ENCODE data around the gene RNPS1. TPM values are rescaled to one million over a fixed set of nuclear protein-coding genes. Genes with fewer than 3 reads are reported as not detected.
"Not testable (repeated sequence)": the region's sequence is repeated elsewhere in the genome, so short reads cannot be mapped to it uniquely, and the experiment has no call there.

The RNPS1 gene
- total and polyA plus RNA-seq, 7 experiments from 2014 or later: 136 to 293 (median 220) TPM

GRCh38 chr16:2258530-2258929, 9.4 kb downstream of the RNPS1 start:
- intact Hi-C loops (cut with micrococcal nuclease): not testable (repeated sequence)

GRCh38 chr16:2257726-2258125, 10.2 kb downstream of the RNPS1 start:
- Histone ChIP-seq H3K27ac (ENCODE audit: low read depth, low read length) (no peak overlapping the region), H3K27me3 (ENCODE audit: control insufficient read depth in 2 of 2, insufficient read depth in 2 of 2, low read length in 2 of 2) (no peaks in the 10 kb centered on the region), H3K36me3 (ENCODE audit: control insufficient read depth in 2 of 3, insufficient read depth in 3 of 3, low read length in 3 of 3) (peaks cover 31 to 89% (median 33%) of the 10 kb centered on the region in 3 experiments), H3K9me3 (ENCODE audit: control insufficient read depth in 2 of 3, low read length in 3 of 3) (no peaks in the 10 kb centered on the region), H3K4me3 (ENCODE audit: low read length) (no peak overlapping the region), H3K4me1 (ENCODE audit: control insufficient read depth in 2 of 2, insufficient read depth in 2 of 2, low read length in 2 of 2) (no peaks in the 10 kb centered on the region)
- ATAC-seq (no peak), DNase-seq (no peak)
- no peaks in the 10 kb centered on the region for H3K9me3 Mint-ChIP-seq
- no peaks in the 10 kb centered on the region for H3K27me3 Mint-ChIP-seq
- H3K27ac Mint-ChIP-seq: no peak overlapping the region
- POLR2A ChIA-PET: interaction anchor here (0.6 to 1.6 kb wide), 4 partner anchors 9 to 927 kb away, joined by 3 to 6 read pairs (median 4); no protein-coding TSS in a partner anchor
- H3K36me3 Mint-ChIP-seq: peaks cover 8 to 46% (median 26%) of the 10 kb centered on the region in 5 donors
- CTCF ChIA-PET: no interaction called here
- peaks cover 0 to 8% (median 0%) of the 10 kb centered on the region in 7 donors for H3K4me1 Mint-ChIP-seq
- no peak overlapping the region for H3K4me3 Mint-ChIP-seq
- intact Hi-C loops (cut with micrococcal nuclease): no loop called here

More at GRCh38 chr16:2258530-2258929, 9.4 kb downstream of the RNPS1 start:
- H3K27me3 Mint-ChIP-seq; H3K4me1 Mint-ChIP-seq; H3K4me3 Mint-ChIP-seq; H3K9me3 ChIP-seq (ENCODE audit: control insufficient read depth in 2 of 3, low read length in 3 of 3); H3K27me3 ChIP-seq (ENCODE audit: control insufficient read depth in 2 of 2, insufficient read depth in 2 of 2, low read length in 2 of 2); H3K4me3 ChIP-seq (ENCODE audit: low read length); ATAC-seq; H3K27ac ChIP-seq (ENCODE audit: low read depth, low read length); H3K9me3 Mint-ChIP-seq; DNase-seq; H3K4me1 ChIP-seq (ENCODE audit: control insufficient read depth in 2 of 2, insufficient read depth in 2 of 2, low read length in 2 of 2): not testable (repeated sequence)
- Mint-ChIP-seq H3K27ac (peak overlapping the region in 2 of 9 donors; percentile 45 to 57), H3K36me3 (peaks cover 8 to 51% (median 22%) of the 10 kb centered on the region in 5 donors)
- CTCF ChIA-PET: interaction anchor here (1.7 kb wide), 1 partner anchor 64 kb away, joined by 7 read pairs; no protein-coding TSS in a partner anchor
- H3K36me3 ChIP-seq (ENCODE audit: control insufficient read depth in 2 of 3, insufficient read depth in 3 of 3, low read length in 3 of 3): peaks cover 32 to 93% (median 39%) of the 10 kb centered on the region in 3 experiments
- POLR2A ChIA-PET: interaction anchor here (0.6 to 1.6 kb wide), 2 partner anchors 10 to 927 kb away, joined by 3 to 4 read pairs; no protein-coding TSS in a partner anchor

DNA sequence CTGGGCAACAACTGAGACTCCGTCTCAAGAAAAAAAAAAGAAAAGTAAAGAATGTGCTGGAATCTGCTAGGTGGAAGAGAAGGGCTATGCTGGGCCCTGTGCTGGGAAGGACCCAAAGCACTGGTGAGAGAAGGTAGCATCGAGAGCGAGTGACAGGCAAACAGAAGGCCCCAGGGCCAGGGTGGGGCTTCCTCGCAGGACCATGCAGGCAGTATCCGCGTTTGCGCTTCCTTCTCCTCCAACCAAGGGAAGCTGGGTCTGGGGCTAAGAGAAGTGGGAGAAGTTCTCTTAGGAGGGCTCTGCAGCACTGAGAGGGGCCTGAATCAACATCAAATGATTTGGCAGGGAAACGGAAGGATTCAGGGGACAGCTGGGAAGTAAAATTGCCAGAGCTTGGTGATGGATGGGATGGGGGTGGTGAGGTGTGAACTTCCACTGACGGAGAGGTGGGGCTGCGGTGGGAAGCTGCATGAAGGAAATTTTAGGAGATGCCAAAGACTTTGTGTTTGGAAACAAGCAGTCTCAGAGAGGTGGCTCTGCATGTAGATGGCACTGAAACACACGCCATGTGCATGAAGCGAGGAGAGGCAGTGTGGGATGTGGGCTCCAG, 11.3 kb downstream of the RNPS1 start:
- ATAC-seq: no peak
- ChIA-PET CTCF (interaction anchor here (0.6 kb wide), 1 partner anchor 9 kb away, joined by 3 read pairs; no protein-coding TSS in a partner anchor), POLR2A (interaction anchor here (1.6 kb wide), 1 partner anchor 12 kb away, joined by 6 read pairs; no protein-coding TSS in a partner anchor)
- H3K27me3 ChIP-seq (ENCODE audit: control insufficient read depth in 2 of 2, insufficient read depth in 2 of 2, low read length in 2 of 2): no peaks in the 10 kb centered on the region
- H3K4me3 ChIP-seq (ENCODE audit: low read length): no peak overlapping the region
- Mint-ChIP-seq H3K27ac (peak overlapping the region in 3 of 9 donors; percentile 25 to 56 (median 41)), H3K36me3 (peaks cover 8 to 36% (median 18%) of the 10 kb centered on the region in 5 donors), H3K9me3 (no peaks in the 10 kb centered on the region), H3K4me1 (peaks cover 0 to 8% (median 0%) of the 10 kb centered on the region in 7 donors), H3K4me3 (no peak overlapping the region), H3K27me3 (no peaks in the 10 kb centered on the region)
- intact Hi-C loops (cut with micrococcal nuclease): no loop called here
- no peaks in the 10 kb centered on the region for H3K9me3 ChIP-seq (ENCODE audit: control insufficient read depth in 2 of 3, low read length in 3 of 3)
- no peak for DNase-seq
- peaks cover 22 to 78% (median 25%) of the 10 kb centered on the region in 3 experiments for H3K36me3 ChIP-seq (ENCODE audit: control insufficient read depth in 2 of 3, insufficient read depth in 3 of 3, low read length in 3 of 3)
- H3K27ac ChIP-seq (ENCODE audit: low read depth, low read length): no peak overlapping the region
- H3K4me1 ChIP-seq (ENCODE audit: control insufficient read depth in 2 of 2, insufficient read depth in 2 of 2, low read length in 2 of 2): no peaks in the 10 kb centered on the region

- Histone ChIP-seq H3K9me3 (ENCODE audit: control insufficient read depth in 2 of 3, low read length in 3 of 3) (no peaks in the 10 kb centered on the region), H3K27ac (ENCODE audit: low read depth, low read length) (no peak overlapping the region), H3K4me3 (ENCODE audit: low read length) (no peak overlapping the region), H3K36me3 (ENCODE audit: control insufficient read depth in 2 of 3, insufficient read depth in 3 of 3, low read length in 3 of 3) (peaks cover 9 to 50% (median 19%) of the 10 kb centered on the region in 3 experiments), H3K27me3 (ENCODE audit: control insufficient read depth in 2 of 2, insufficient read depth in 2 of 2, low read length in 2 of 2) (no peaks in the 10 kb centered on the region), H3K4me1 (ENCODE audit: control insufficient read depth in 2 of 2, insufficient read depth in 2 of 2, low read length in 2 of 2) (peaks cover 7% of the 10 kb centered on the region in 2 donors)
- H3K27me3 Mint-ChIP-seq: no peaks in the 10 kb centered on the region
- DNase-seq (no peak), ATAC-seq (no peak)
- POLR2A ChIA-PET: interaction anchor here (0.9 to 1.1 kb wide), 2 partner anchors 38 to 499 kb away, joined by 3 read pairs; partner anchors contain the start of genes PGP and SRRM2
- peak overlapping the region in 3 of 10 donors; percentile 10 to 80 (median 20) for H3K4me3 Mint-ChIP-seq
- no peaks in the 10 kb centered on the region for H3K9me3 Mint-ChIP-seq
- peaks cover 0 to 15% (median 7%) of the 10 kb centered on the region in 7 donors for H3K4me1 Mint-ChIP-seq
- H3K36me3 Mint-ChIP-seq: peaks cover 7 to 29% (median 13%) of the 10 kb centered on the region in 5 donors
- H3K27ac Mint-ChIP-seq: peak overlapping the region in 4 of 9 donors; percentile 68 to 89 (median 76)
- intact Hi-C loops (cut with micrococcal nuclease): loop anchor here in 1 of 2 donors (5.0 kb wide), 1 partner anchor 96 kb away; the partner anchor contains the start of gene TRAF7
- CTCF ChIA-PET: interaction anchor here (0.6 kb wide), 1 partner anchor 166 kb away, joined by 3 read pairs; no protein-coding TSS in a partner anchor
These were observed 14.6 kb downstream of the RNPS1 start for GRCh38 chr16:2253293-2253692.

- H3K4me3 ChIP-seq (ENCODE audit: low read length): no peak overlapping the region
- H3K9me3 ChIP-seq (ENCODE audit: control insufficient read depth in 2 of 3, low read length in 3 of 3): no peaks in the 10 kb centered on the region
- DNase-seq (no peak), ATAC-seq (no peak)
- Mint-ChIP-seq H3K4me1 (peaks cover 0 to 15% (median 7%) of the 10 kb centered on the region in 7 donors), H3K9me3 (no peaks in the 10 kb centered on the region), H3K27ac (peak overlapping the region; percentile 31 to 89 (median 70)), H3K4me3 (peak overlapping the region in 5 of 10 donors; percentile 10 to 80 (median 32)), H3K36me3 (peaks cover 7 to 25% (median 13%) of the 10 kb centered on the region in 5 donors), H3K27me3 (no peaks in the 10 kb centered on the region)
- ChIA-PET POLR2A (interaction anchor here (1.1 to 2.0 kb wide), 5 partner anchors 10 to 248 kb away, joined by 3 to 9 read pairs (median 5); partner anchors contain the start of genes PGP and TRAF7), CTCF (interaction anchor here (0.6 to 2.5 kb wide), 3 partner anchors 43 to 166 kb away, joined by 3 to 32 read pairs (median 3); partner anchors contain the start of gene CASKIN1)
- peaks cover 9 to 44% (median 14%) of the 10 kb centered on the region in 3 experiments for H3K36me3 ChIP-seq (ENCODE audit: control insufficient read depth in 2 of 3, insufficient read depth in 3 of 3, low read length in 3 of 3)
- intact Hi-C loops (cut with micrococcal nuclease): loop anchor here in 1 of 2 donors (5.0 kb wide), 1 partner anchor 95 kb away; the partner anchor contains the start of gene TRAF7
- no peaks in the 10 kb centered on the region for H3K27me3 ChIP-seq (ENCODE audit: control insufficient read depth in 2 of 2, insufficient read depth in 2 of 2, low read length in 2 of 2)
- no peak overlapping the region for H3K27ac ChIP-seq (ENCODE audit: low read depth, low read length)
- peaks cover 7% of the 10 kb centered on the region in 2 donors for H3K4me1 ChIP-seq (ENCODE audit: control insufficient read depth in 2 of 2, insufficient read depth in 2 of 2, low read length in 2 of 2)
These were observed 15.1 kb downstream of the RNPS1 start for GRCh38 chr16:2252806-2253148.

DNA sequence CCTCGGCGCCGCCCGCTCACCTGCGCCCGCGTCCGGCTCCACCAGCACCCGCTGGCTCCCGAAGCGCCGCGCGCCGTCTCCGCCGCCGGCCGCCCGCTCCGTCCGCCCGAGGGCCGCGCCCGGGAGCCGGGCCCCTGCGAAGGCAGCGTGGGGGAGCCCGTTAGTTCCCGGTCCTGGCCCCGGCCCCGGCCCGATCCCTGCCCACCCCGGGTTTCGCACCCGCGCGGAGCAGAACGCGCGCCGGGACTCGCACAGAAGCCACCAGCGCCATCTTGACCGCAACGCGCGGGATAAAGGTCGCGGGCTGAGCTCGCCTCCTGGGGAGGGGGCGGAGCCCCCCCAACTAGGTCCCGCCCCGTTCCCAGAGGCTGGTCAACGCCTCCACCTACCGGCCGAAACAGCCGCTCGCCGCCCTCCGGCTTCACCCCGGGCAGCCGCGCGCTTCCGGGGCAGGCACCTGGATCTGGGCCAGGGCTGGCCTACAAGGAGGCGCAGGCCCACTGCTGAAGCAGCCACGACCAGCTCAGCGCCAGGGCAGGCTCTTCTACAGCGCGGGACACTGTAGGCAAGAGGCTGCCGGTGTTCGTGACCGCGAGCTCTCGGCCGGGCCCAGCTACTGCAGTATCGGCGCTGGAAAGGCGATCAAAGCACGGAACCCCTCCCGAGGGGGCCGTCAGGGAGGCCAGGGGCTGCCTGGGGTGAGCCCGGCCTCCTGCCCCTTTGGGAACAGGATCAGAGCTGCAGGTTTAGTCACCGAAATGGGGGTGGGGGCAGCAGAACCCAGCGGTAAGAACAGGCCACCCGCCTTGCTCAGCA, 16.4 kb downstream of the RNPS1 start, which contains the start of gene ECI1:
ECI1 (minus strand) TSS at position 292 of the 816 bp plus-strand sequence; CDS start at position 271, 21 bp downstream.
- H3K4me3 ChIP-seq (ENCODE audit: low read length): peak within 1 kb of the TSS; percentile 62
- ChIA-PET POLR2A (interaction anchor here (0.7 to 2.0 kb wide), 16 partner anchors 12 to 281 kb away, joined by 3 to 9 read pairs (median 4); partner anchors contain the start of genes AMDHD2, MLST8, PGP and RNPS1), CTCF (interaction anchor here (0.6 to 2.5 kb wide), 5 partner anchors 42 to 111 kb away, joined by 3 to 32 read pairs (median 3); partner anchors contain the start of gene CASKIN1)
- H3K27me3 Mint-ChIP-seq: no peaks in the 10 kb centered on the region
- peaks cover 0 to 10% (median 7%) of the 10 kb centered on the region in 7 donors for H3K4me1 Mint-ChIP-seq
- no peaks in the 10 kb centered on the region for H3K27me3 ChIP-seq (ENCODE audit: control insufficient read depth in 2 of 2, insufficient read depth in 2 of 2, low read length in 2 of 2)
- ATAC-seq (peak; percentile 91), DNase-seq (peak; percentile 48 to 90 (median 62))
- H3K27ac ChIP-seq (ENCODE audit: low read depth, low read length): peak within 1 kb of the TSS; percentile 76
- intact Hi-C loops (cut with micrococcal nuclease): loop anchor here (1.0 to 5.0 kb wide), 8 partner anchors 17 to 236 kb away; partner anchors contain the start of genes E4F1 (in 2 of the 2), RNPS1 (in 2 of the 2), MLST8 (in 1 of the 2) and TRAF7 (in 1 of the 2)
- peaks cover 3 to 20% (median 9%) of the 10 kb centered on the region in 5 donors for H3K36me3 Mint-ChIP-seq
- H3K36me3 ChIP-seq (ENCODE audit: control insufficient read depth in 2 of 3, insufficient read depth in 3 of 3, low read length in 3 of 3): peaks cover 5 to 34% (median 5%) of the 10 kb centered on the region in 3 experiments
- H3K4me1 ChIP-seq (ENCODE audit: control insufficient read depth in 2 of 2, insufficient read depth in 2 of 2, low read length in 2 of 2): peaks cover 7% of the 10 kb centered on the region in 2 donors
- H3K4me3 Mint-ChIP-seq: peak within 1 kb of the TSS; percentile 85 to 94 (median 89)
- no peaks in the 10 kb centered on the region for H3K9me3 ChIP-seq (ENCODE audit: control insufficient read depth in 2 of 3, low read length in 3 of 3)
- peak within 1 kb of the TSS; percentile 85 to 94 (median 91) for H3K27ac Mint-ChIP-seq
- H3K9me3 Mint-ChIP-seq: no peaks in the 10 kb centered on the region

All from naive thymus-derived CD4-positive, alpha-beta T cell (primary cell).